GM23338 (cell line): Measurements from ENCODE around the gene JMJD7.

ENCODE experiments used
- CREB1 ChIP-seq: fragments of 250-450 bp; sonication (Bioruptor Pico); IDR thresholded peaks from 2 replicates; pipeline ENCODE4 v1.5.0; 2020; ENCODE audit warnings: low read depth, mild to moderate bottlenecking, moderate library complexity
- CTCF ChIP-seq, 2 experiments: fragments of 200-600 bp in 1 of 2; sonication (generic) in 1 of 2; conservative IDR thresholded peaks; 2 replicates each; pipeline versions ENCODE4 v1.5.1 to v1.6.1; 2016 to 2017; ENCODE audit warnings: antibody characterized with exemption in 2 of 2, low read depth in 2 of 2, mild to moderate bottlenecking in 2 of 2, moderate library complexity in 1 of 2
- EZH2 ChIP-seq: fragments of 200-600 bp; sonication (generic); IDR thresholded peaks from one replicate; pipeline ENCODE4 v1.8.0; 2017; ENCODE audit warnings: antibody characterized with exemption, mild to moderate bottlenecking, low read depth; ENCODE audit not compliant: unreplicated experiment
- EZH2phosphoT487 ChIP-seq: fragments of 200-600 bp; sonication (generic); IDR thresholded peaks from one replicate; pipeline ENCODE4 v1.8.1; 2018; ENCODE audit warnings: antibody characterized with exemption; ENCODE audit not compliant: unreplicated experiment
- REST ChIP-seq: IDR thresholded peaks from one replicate; pipeline ENCODE4 v1.6.1; 2018; ENCODE audit warnings: antibody characterized with exemption; ENCODE audit not compliant: unreplicated experiment

GRCh38 chr15:41872166-41872747, 44.4 kb downstream of the JMJD7 start:
- TF ChIP-seq CTCF (conservative IDR thresholded peaks at IDR 0.05; ENCODE audit: low read depth in 2 of 2) (no peak), REST (no peak), EZH2 (no peak), EZH2phosphoT487 (no peak), CREB1 (CRISPR knock-in tag) (no peak)
